K562 (cell line): ENCODE results near the gene MRM2. TPM values are rescaled to one million over a fixed set of nuclear protein-coding genes. Genes with fewer than 3 reads are reported as not detected.

Source experiments
- ATAC-seq: fragments of 200-7000 bp; cut with Tn5 transposase; 3 replicates; pipeline ENCODE4 v1.9.1; 2020; ENCODE audit warnings: moderate library complexity
- BruUV-seq: library from RNA; stranded (reverse); fragments of 400-500 nt; replicated peaks from 2 replicates; lab custom pipeline; 2021; lab: Mats Ljungman, UMichigan
- CTCF ChIA-PET: fragments of 300-600 bp; formaldehyde crosslinking; extraction: SDS; loops from one replicate; lab custom pipeline; 2021; ENCODE audit warnings: low intra/inter-chr PET ratio; lab: Yijun Ruan, JAX
- POLR2A ChIA-PET: fragments of 300-600, 350-650 bp; sonication (Branson Sonifier 250); formaldehyde crosslinking; extraction: SDS; loops from one replicate; lab custom pipeline; 2021; ENCODE audit warnings: antibody characterized with exemption, inconsistent platforms; lab: Yijun Ruan, JAX
- DNase-seq, 4 experiments: peaks; one replicate each; pipeline versions ENCODE4 v3.0.0 to v3.0.0-alpha.2; 2011 to 2018; ENCODE audit warnings: low spot score in 3 of 4, mixed read lengths in 3 of 4; ENCODE audit errors: extremely low read depth in 1 of 4
- FAIRE-seq: peaks from 2 replicates; lab custom pipeline; 2011; peaks lifted over from hg19 to GRCh38; lab: Jason Lieb, UNC
- H2AFZ ChIP-seq: 2 replicates; pipeline ENCODE4 v1.6.0; 2011; ENCODE audit warnings: low read depth, low read length, control low read depth, inconsistent platforms
- H3K27ac ChIP-seq: fragments of 200-600 bp; 3 replicates; pipeline ENCODE4 v1.8.0; 2011; ENCODE audit warnings: low read depth, mild to moderate bottlenecking, control low read depth, inconsistent platforms, low read length, moderate library complexity, mixed read lengths; ENCODE audit errors: extremely low read depth
- H3K27me3 ChIP-seq, 2 experiments: fragments of 300-600 bp in 1 of 2; 2 replicates in 1 of 2; 3 replicates in 1 of 2; pipeline versions ENCODE4 v1.6.0 to v1.8.0; 2011; ENCODE audit warnings: inconsistent platforms in 2 of 2, low read length in 2 of 2, mild to moderate bottlenecking in 1 of 2, mixed read lengths in 1 of 2, moderate library complexity in 1 of 2; ENCODE audit not compliant: control insufficient read depth in 2 of 2, insufficient read depth in 2 of 2
- H3K36me3 ChIP-seq: fragments of 300-600 bp; 3 replicates; pipeline ENCODE4 v1.8.0; 2011; ENCODE audit warnings: mild to moderate bottlenecking, low read length, inconsistent platforms; ENCODE audit not compliant: control insufficient read depth, insufficient read depth
- H3K4me1 ChIP-seq, 2 experiments: fragments of 200-600 bp in 1 of 2; replicated peaks in 1 of 2; 2 replicates in 1 of 2; 3 replicates in 1 of 2; pipeline versions ENCODE4 v1.5.1 to v1.8.0; 2011; ENCODE audit warnings: inconsistent platforms in 2 of 2, low read length in 2 of 2, mild to moderate bottlenecking in 1 of 2, mixed read lengths in 1 of 2, moderate library complexity in 1 of 2; ENCODE audit not compliant: control insufficient read depth in 2 of 2, insufficient read depth in 2 of 2
- H3K4me2 ChIP-seq: 2 replicates; pipeline ENCODE4 v1.6.1; 2011; ENCODE audit warnings: low read length, control low read depth, inconsistent platforms, mixed read lengths; ENCODE audit not compliant: insufficient read depth
- H3K4me3 ChIP-seq: fragments of 200-600 bp; sonication (generic), shearing (Covaris generic); 2 replicates; pipeline ENCODE4 v1.5.1; 2016; ENCODE audit warnings: control low read depth, inconsistent platforms
- H3K79me2 ChIP-seq: fragments of 200-600 bp; 3 replicates; pipeline ENCODE4 v1.8.0; 2011; ENCODE audit warnings: low read length, inconsistent platforms; ENCODE audit not compliant: control insufficient read depth, insufficient read depth
- H3K9ac ChIP-seq, 2 experiments: 2 replicates each; pipeline versions ENCODE4 v1.6.0 to v1.6.1; 2011; ENCODE audit warnings: low read depth in 2 of 2, low read length in 2 of 2, control low read depth in 1 of 2, inconsistent platforms in 1 of 2, mild to moderate bottlenecking in 1 of 2, mixed read lengths in 1 of 2; ENCODE audit not compliant: insufficient read depth in 1 of 2
- H3K9me1 ChIP-seq: one replicate; pipeline ENCODE4 v1.6.0; 2011; ENCODE audit warnings: inconsistent platforms, mild to moderate bottlenecking, low read length, moderate library complexity; ENCODE audit not compliant: control insufficient read depth, insufficient read depth
- H3K9me3 ChIP-seq: replicated peaks from 2 replicates; pipeline ENCODE4 v1.5.1; 2011; ENCODE audit warnings: low read depth, low read length, inconsistent platforms; ENCODE audit not compliant: control insufficient read depth, insufficient read depth
- H4K20me1 ChIP-seq: replicated peaks from 2 replicates; pipeline ENCODE4 v1.6.1; 2011; ENCODE audit warnings: low read length, inconsistent platforms, mixed read lengths; ENCODE audit not compliant: control insufficient read depth, insufficient read depth
- ATF2 ChIP-seq: sonication (generic); formaldehyde crosslinking; IDR thresholded peaks from 2 replicates; pipeline ENCODE4 v1.8.1; 2022; ENCODE audit warnings: missing genetic modification reagents
- BDP1 ChIP-seq: IDR thresholded peaks from 3 replicates; pipeline ENCODE4 v1.6.1; 2011; ENCODE audit not compliant: insufficient read length, insufficient read depth
- HDGF ChIP-seq: fragments of 450-650 bp; IDR thresholded peaks from 2 replicates; pipeline ENCODE4 v1.6.1; 2016
- NFIC ChIP-seq: fragments of 450-650 bp; IDR thresholded peaks from 2 replicates; pipeline ENCODE4 v1.6.1; 2017; ENCODE audit warnings: mild to moderate bottlenecking, inconsistent platforms
- NFXL1 ChIP-seq: fragments of 450-650 bp; formaldehyde crosslinking; IDR thresholded peaks from 2 replicates; pipeline ENCODE4 v1.4.0; 2021; ENCODE audit warnings: mild to moderate bottlenecking
- NR1H2 ChIP-seq: sonication (generic); formaldehyde crosslinking; IDR thresholded peaks from 2 replicates; pipeline ENCODE4 v1.4.0; 2020; ENCODE audit warnings: mild to moderate bottlenecking, missing genetic modification reagents
- PHF21A ChIP-seq: fragments of 450-650 bp; IDR thresholded peaks from 2 replicates; pipeline ENCODE4 v1.6.1; 2017; ENCODE audit warnings: low read depth, borderline replicate concordance
- SMARCB1 ChIP-seq: IDR thresholded peaks from 2 replicates; pipeline ENCODE4 v1.6.1; 2011; ENCODE audit warnings: improper control_type of control experiment, low read depth; ENCODE audit not compliant: insufficient read length
- SRSF7 ChIP-seq: fragments of 200-400 bp; formaldehyde crosslinking; optimal IDR thresholded peaks from 2 replicates; pipeline ENCODE3; 2017; ENCODE audit warnings: mild to moderate bottlenecking, low read depth, low read length
- ZNF316 ChIP-seq: fragments of 450-650 bp; IDR thresholded peaks from 2 replicates; pipeline ENCODE4 v1.6.1; 2016
- WGBS: fragments of 100-300 bp; shearing (Covaris generic); methylation state at CpG from one replicate; pipeline ENCODE4 v1.1.6; 2016; ENCODE audit warnings: low coverage, mixed read lengths; ENCODE audit not compliant: insufficient coverage; ENCODE audit errors: missing lambda C conversion rate; 5-methylcytosine and 5-hydroxymethylcytosine counted together
- in situ Hi-C: fragments of 300-500 bp; cut with MboI; formaldehyde crosslinking; loops from 4 replicates; pipeline ENCODE4 v1.15.0; 2018; ENCODE audit warnings: inconsistent platforms, mixed read lengths
- intact Hi-C: fragments of 100-400 bp; cut with micrococcal nuclease; formaldehyde crosslinking; loops from 2 replicates; pipeline ENCODE4 v1.14.2; 2022
- polyA plus RNA-seq, 8 experiments: library from polyadenylated mRNA; depleted of rRNA in 4 of 8; stranded (reverse) in 5 of 8; unstranded in 3 of 8; fragments of >200 nt; fragmentation: Nextera tagmentation in 2 of 8; fragmentation: Illumina TruSeq in 1 of 8; extraction: Ambion mirVana in 2 of 8; extraction: Trizol in 1 of 8; gene quantifications; 2 replicates each; pipeline versions ENCODE4 v1.2.1 to v1.2.3, GENCODE V29; 2011 to 2014; ENCODE audit warnings: inconsistent platforms in 1 of 8, missing spikeins in 1 of 8
- total RNA-seq, 7 experiments: library from RNA; depleted of rRNA in 6 of 7; stranded (reverse); fragments of >200 nt in 6 of 7; fragmentation: Illumina TruSeq in 2 of 7; extraction: Trizol in 2 of 7; gene quantifications; 2 replicates each; pipeline versions ENCODE4 v1.2.1 to v1.2.3, GENCODE V29; 2011 to 2021; ENCODE audit warnings: low replicate concordance in 1 of 7
- TF ChIP-seq, protein P1 (sequence below), 2 experiments: fragments of 150-350 bp in 1 of 2; IDR thresholded peaks; 2 replicates each; pipeline ENCODE4 v1.6.1; 2012 to 2016; ENCODE audit warnings: low read depth in 2 of 2, low read length in 2 of 2, mild to moderate bottlenecking in 1 of 2, moderate library complexity in 1 of 2

MRM2 gene
- total and polyA plus RNA-seq, 9 of the 15 experiments (the other 6 are each of a cell fraction or from before 2014, with no cell fraction given): 32.4 to 116 (median 50.5) TPM

- Histone ChIP-seq H4K20me1 (peaks cover 21% of the 10 kb centered on the region; the same call in 1 of the 2 replicates), H3K9me3 (no peaks in the 10 kb centered on the region), H3K4me1 (peaks cover 13 to 29% of the 10 kb centered on the region in 2 experiments), H3K9ac (peak overlapping the region; percentile 10 to 77; a peak in 2 of 4 replicates), H3K27me3 (no peaks in the 10 kb centered on the region), H3K36me3 (peaks cover 18% of the 10 kb centered on the region; the same call in 1 of the 3 replicates), H3K4me2 (0 out of 2 replicates have a peak overlapping the region, but pooled peaks have one; percentile 48), H3K79me2 (peaks cover 21% of the 10 kb centered on the region), H3K4me3 (no peak overlapping the region), H3K27ac (no peak overlapping the region), H3K9me1 (no peaks in the 10 kb centered on the region), H2AFZ (no peak overlapping the region)
- TF ChIP-seq, protein P1, sequence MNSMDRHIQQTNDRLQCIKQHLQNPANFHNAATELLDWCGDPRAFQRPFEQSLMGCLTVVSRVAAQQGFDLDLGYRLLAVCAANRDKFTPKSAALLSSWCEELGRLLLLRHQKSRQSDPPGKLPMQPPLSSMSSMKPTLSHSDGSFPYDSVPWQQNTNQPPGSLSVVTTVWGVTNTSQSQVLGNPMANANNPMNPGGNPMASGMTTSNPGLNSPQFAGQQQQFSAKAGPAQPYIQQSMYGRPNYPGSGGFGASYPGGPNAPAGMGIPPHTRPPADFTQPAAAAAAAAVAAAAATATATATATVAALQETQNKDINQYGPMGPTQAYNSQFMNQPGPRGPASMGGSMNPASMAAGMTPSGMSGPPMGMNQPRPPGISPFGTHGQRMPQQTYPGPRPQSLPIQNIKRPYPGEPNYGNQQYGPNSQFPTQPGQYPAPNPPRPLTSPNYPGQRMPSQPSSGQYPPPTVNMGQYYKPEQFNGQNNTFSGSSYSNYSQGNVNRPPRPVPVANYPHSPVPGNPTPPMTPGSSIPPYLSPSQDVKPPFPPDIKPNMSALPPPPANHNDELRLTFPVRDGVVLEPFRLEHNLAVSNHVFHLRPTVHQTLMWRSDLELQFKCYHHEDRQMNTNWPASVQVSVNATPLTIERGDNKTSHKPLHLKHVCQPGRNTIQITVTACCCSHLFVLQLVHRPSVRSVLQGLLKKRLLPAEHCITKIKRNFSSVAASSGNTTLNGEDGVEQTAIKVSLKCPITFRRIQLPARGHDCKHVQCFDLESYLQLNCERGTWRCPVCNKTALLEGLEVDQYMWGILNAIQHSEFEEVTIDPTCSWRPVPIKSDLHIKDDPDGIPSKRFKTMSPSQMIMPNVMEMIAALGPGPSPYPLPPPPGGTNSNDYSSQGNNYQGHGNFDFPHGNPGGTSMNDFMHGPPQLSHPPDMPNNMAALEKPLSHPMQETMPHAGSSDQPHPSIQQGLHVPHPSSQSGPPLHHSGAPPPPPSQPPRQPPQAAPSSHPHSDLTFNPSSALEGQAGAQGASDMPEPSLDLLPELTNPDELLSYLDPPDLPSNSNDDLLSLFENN (IDR thresholded peaks at IDR 0.05; ENCODE audit: low read depth in 2 of 2, low read length in 2 of 2): 0 out of 4 replicates have a peak, but pooled peaks of 1 of the 2 experiments have one; percentile 2
- TF ChIP-seq BDP1: no peak
- TF ChIP-seq ZNF316: no peak
- no peak for TF ChIP-seq NFXL1
- no peak for TF ChIP-seq NR1H2 (CRISPR knock-in tag)
- no peak for TF ChIP-seq HDGF
- peak; percentile 21 for TF ChIP-seq NFIC
- TF ChIP-seq SMARCB1: no peak
- no peak for TF ChIP-seq SRSF7
- TF ChIP-seq ATF2 (CRISPR knock-in tag): no peak
- TF ChIP-seq PHF21A: no peak
- FAIRE-seq: peak; percentile 48
- peak in 3 of 4 experiments; percentile 19 to 76 (median 69) for DNase-seq
- ATAC-seq: peak; percentile 24
- intact Hi-C loops: no loop called here
- 41% methylated on average over 8 of the region's 9 CpGs for WGBS
- in situ Hi-C loops: no loop called here
- CTCF ChIA-PET: no interaction called here
- POLR2A ChIA-PET: interaction anchor here (1.5 kb wide), 1 partner anchor 11 kb away, joined by 4 read pairs; no protein-coding TSS in a partner anchor
- BruUV-seq: no TSS peak
Measured at GRCh38 chr7:2281541-2281940, 39.5 kb upstream of the MRM2 start.
